Right lobe of liver (tissue), 4 donors: ENCODE data around the gene PIK3R4.

Experiments used
- CTCF ChIP-seq, 4 donors: fragments of 200-600 bp in 3 of 4; fragments of 450-650 bp in 1 of 4; IDR thresholded peaks; one replicate each; pipeline versions ENCODE4 v1.5.1 to v1.8.0; 2016 to 2022; ENCODE audit warnings: antibody characterized with exemption in 4 of 4, mild to moderate bottlenecking in 2 of 4
- POLR2A ChIP-seq: fragments of 450-650 bp; IDR thresholded peaks from one replicate; pipeline ENCODE4 v1.6.1; 2017; ENCODE audit warnings: antibody characterized with exemption, mild to moderate bottlenecking
- donor health status: DM: no; HTN: no; CAD: no.
- donor health status: DM: no; HTN: no; CAD: no.
- donor health status: DM: no; HTN: yes; CAD: no.

- TF ChIP-seq CTCF (IDR thresholded peaks at IDR 0.05) (no peak), POLR2A (no peak)
Observed at GRCh38 chr3:130688697-130689470, 57.7 kb downstream of the PIK3R4 start.
